Choroid plexus epithelial cell (primary cell): ENCODE data around the gene ACACA.

ENCODE experiments used
- DNase-seq: peaks from one replicate; pipeline ENCODE4 v3.0.0-alpha.2; 2010; ENCODE audit warnings: low read depth
- H3K4me3 ChIP-seq: 2 replicates; pipeline ENCODE4 v1.5.1; 2011; ENCODE audit warnings: low read depth, mild to moderate bottlenecking, control low read depth, low read length, moderate library complexity
- TF ChIP-seq, protein P1 (sequence below): conservative IDR thresholded peaks from 2 replicates; pipeline ENCODE4 v1.5.1; 2011; ENCODE audit warnings: low read depth, mild to moderate bottlenecking, control low read depth, inconsistent platforms, low read length, moderate library complexity

Gene ACACA

DNA sequence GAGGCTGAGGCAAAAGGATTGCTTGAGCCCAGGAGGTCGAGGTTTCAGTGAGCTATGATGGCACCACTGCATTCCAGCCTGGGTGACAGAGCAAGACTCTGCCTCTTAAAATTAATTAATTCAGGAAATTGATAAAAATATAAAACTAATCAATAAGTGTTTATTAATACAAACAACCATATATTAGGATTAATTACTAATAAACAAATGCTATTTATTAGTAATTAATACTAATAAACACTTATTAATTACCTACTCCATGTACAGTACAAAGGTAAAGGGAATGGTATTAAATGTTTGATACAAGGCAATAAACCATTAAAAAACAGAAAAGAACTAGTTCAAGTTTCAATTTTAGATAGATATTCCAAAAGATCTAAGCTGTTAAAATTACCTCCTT, 150.0 kb downstream of the ACACA start:
- DNase-seq, result no peak
- no peak overlapping the region for H3K4me3 ChIP-seq
- TF ChIP-seq, protein P1, sequence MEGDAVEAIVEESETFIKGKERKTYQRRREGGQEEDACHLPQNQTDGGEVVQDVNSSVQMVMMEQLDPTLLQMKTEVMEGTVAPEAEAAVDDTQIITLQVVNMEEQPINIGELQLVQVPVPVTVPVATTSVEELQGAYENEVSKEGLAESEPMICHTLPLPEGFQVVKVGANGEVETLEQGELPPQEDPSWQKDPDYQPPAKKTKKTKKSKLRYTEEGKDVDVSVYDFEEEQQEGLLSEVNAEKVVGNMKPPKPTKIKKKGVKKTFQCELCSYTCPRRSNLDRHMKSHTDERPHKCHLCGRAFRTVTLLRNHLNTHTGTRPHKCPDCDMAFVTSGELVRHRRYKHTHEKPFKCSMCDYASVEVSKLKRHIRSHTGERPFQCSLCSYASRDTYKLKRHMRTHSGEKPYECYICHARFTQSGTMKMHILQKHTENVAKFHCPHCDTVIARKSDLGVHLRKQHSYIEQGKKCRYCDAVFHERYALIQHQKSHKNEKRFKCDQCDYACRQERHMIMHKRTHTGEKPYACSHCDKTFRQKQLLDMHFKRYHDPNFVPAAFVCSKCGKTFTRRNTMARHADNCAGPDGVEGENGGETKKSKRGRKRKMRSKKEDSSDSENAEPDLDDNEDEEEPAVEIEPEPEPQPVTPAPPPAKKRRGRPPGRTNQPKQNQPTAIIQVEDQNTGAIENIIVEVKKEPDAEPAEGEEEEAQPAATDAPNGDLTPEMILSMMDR, result no peak

- peak; percentile 14 for DNase-seq
- TF ChIP-seq, protein P1, result peak; percentile 6
- H3K4me3 ChIP-seq, result no peak overlapping the region
Observed at GRCh38 chr17:37255432-37255831, 151.2 kb downstream of the ACACA start.

DNA sequence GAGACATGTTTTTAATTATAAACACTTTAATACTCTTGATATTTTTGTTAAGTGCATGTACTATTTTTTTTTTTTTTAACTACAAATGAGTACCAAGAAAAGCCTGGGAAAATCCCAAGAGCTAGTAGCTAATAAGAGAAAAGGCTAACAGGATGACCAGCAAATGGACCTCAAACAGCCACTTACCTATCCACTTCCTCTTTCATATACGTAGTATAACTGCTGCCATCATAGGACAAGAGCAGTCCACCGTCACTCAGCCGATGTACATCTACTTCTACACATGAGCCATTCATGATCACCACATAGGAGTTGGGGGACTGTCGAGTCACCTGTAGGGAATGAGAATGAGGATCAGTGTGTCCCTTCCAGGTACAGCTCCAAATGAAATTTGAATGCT, 158.8 kb downstream of the ACACA start:
- TF ChIP-seq, protein P1, result no peak
- no peak for DNase-seq
- no peak overlapping the region for H3K4me3 ChIP-seq

- no peak for DNase-seq
- TF ChIP-seq, protein P1, result no peak
- H3K4me3 ChIP-seq, result no peak overlapping the region
Observed at GRCh38 chr17:37246085-37246484, 160.6 kb downstream of the ACACA start.

GRCh38 chr17:37240381-37240780, 166.3 kb downstream of the ACACA start:
- TF ChIP-seq, protein P1, result no peak
- DNase-seq, result no peak
- H3K4me3 ChIP-seq, result no peak overlapping the region

- DNase-seq, result peak; percentile 62
- no peak overlapping the region for H3K4me3 ChIP-seq
Observed at GRCh38 chr17:37239690-37240334, 166.8 kb downstream of the ACACA start.

More at GRCh38 chr17:37239690-37240334, 166.8 kb downstream of the ACACA start:
- TF ChIP-seq, protein P1, result peak; percentile 69
